SK-N-SH treated with all-trans-retinoic acid at 6 μM for 48 hours (cell line): ENCODE results near the gene NUP153.

Experiments
- ARNTL ChIP-seq: fragments of 450-650 bp; formaldehyde crosslinking; IDR thresholded peaks from 2 replicates; pipeline ENCODE4 v1.5.0; 2020; ENCODE audit warnings: low read depth, mild to moderate bottlenecking, moderate library complexity, borderline replicate concordance
- ESRRG ChIP-seq: fragments of 250-450 bp; sonication (Bioruptor Pico); IDR thresholded peaks from 2 replicates; pipeline ENCODE4 v1.6.1; 2021; ENCODE audit warnings: mild to moderate bottlenecking
- RARB ChIP-seq: fragments of 250-450 bp; sonication (Bioruptor Pico); IDR thresholded peaks from 2 replicates; pipeline ENCODE4 v1.8.0; 2021; ENCODE audit warnings: mild to moderate bottlenecking, moderate library complexity
- TSHZ2 ChIP-seq: fragments of 250-450 bp; sonication (Bioruptor Pico); IDR thresholded peaks from 2 replicates; pipeline ENCODE4 v1.5.0; 2020; ENCODE audit warnings: mild to moderate bottlenecking, moderate library complexity
- ZFP30 ChIP-seq: fragments of 450-650 bp; formaldehyde crosslinking; IDR thresholded peaks from 2 replicates; pipeline ENCODE4 v1.5.0; 2022; ENCODE audit warnings: mild to moderate bottlenecking, moderate library complexity
- ZNF565 ChIP-seq: fragments of 450-650 bp; formaldehyde crosslinking; conservative IDR thresholded peaks from 2 replicates; pipeline ENCODE4 v1.5.0; 2020; ENCODE audit warnings: low read depth, mild to moderate bottlenecking, moderate library complexity
- ZNF70 ChIP-seq: fragments of 450-650 bp; formaldehyde crosslinking; IDR thresholded peaks from 2 replicates; pipeline ENCODE4 v1.5.0; 2020; ENCODE audit warnings: mild to moderate bottlenecking, moderate library complexity
- TF ChIP-seq, protein P1 (sequence below): fragments of 250-450 bp; sonication (Bioruptor Pico); IDR thresholded peaks from 2 replicates; pipeline ENCODE4 v1.8.0; 2020; ENCODE audit warnings: mild to moderate bottlenecking, moderate library complexity, borderline replicate concordance
- TF ChIP-seq, protein P2 (sequence below): fragments of 250-450 bp; sonication (Bioruptor Pico); IDR thresholded peaks from 2 replicates; pipeline ENCODE4 v1.5.1; 2020; ENCODE audit warnings: low read depth, mild to moderate bottlenecking, moderate library complexity

DNA sequence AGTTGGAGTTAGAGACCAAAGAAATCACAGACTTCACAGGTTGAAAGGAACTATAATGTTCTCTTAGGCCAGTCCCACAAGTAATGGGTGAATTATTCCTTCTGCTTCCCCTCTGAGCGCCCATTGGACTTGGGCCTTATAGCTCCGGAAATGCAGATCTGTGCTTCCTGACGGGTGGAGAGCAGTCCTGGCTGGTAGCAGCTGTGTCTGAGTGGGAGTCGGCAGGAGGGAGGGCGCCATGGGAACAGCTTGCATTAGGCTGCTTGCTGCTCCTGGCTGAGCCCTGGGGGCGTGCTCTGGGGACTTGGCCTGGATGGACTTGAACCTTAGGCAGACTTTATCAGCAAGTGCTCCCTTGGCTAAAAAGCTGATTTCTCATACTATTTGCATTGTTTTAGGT is 18.4 kb upstream of the NUP153 start:
- TF ChIP-seq, protein P1, sequence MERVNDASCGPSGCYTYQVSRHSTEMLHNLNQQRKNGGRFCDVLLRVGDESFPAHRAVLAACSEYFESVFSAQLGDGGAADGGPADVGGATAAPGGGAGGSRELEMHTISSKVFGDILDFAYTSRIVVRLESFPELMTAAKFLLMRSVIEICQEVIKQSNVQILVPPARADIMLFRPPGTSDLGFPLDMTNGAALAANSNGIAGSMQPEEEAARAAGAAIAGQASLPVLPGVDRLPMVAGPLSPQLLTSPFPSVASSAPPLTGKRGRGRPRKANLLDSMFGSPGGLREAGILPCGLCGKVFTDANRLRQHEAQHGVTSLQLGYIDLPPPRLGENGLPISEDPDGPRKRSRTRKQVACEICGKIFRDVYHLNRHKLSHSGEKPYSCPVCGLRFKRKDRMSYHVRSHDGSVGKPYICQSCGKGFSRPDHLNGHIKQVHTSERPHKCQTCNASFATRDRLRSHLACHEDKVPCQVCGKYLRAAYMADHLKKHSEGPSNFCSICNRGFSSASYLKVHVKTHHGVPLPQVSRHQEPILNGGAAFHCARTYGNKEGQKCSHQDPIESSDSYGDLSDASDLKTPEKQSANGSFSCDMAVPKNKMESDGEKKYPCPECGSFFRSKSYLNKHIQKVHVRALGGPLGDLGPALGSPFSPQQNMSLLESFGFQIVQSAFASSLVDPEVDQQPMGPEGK, result no peak
- no peak for TF ChIP-seq ZFP30 (CRISPR knock-in tag)
- no peak for TF ChIP-seq TSHZ2 (CRISPR knock-in tag)
- TF ChIP-seq RARB (CRISPR knock-in tag), result no peak
- TF ChIP-seq, protein P2, sequence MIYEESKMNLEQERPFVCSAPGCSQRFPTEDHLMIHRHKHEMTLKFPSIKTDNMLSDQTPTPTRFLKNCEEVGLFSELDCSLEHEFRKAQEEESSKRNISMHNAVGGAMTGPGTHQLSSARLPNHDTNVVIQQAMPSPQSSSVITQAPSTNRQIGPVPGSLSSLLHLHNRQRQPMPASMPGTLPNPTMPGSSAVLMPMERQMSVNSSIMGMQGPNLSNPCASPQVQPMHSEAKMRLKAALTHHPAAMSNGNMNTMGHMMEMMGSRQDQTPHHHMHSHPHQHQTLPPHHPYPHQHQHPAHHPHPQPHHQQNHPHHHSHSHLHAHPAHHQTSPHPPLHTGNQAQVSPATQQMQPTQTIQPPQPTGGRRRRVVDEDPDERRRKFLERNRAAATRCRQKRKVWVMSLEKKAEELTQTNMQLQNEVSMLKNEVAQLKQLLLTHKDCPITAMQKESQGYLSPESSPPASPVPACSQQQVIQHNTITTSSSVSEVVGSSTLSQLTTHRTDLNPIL, result no peak
- no peak for TF ChIP-seq ZNF70 (CRISPR knock-in tag)
- no peak for TF ChIP-seq ZNF565 (CRISPR knock-in tag)
- no peak for TF ChIP-seq ARNTL (CRISPR knock-in tag)
- TF ChIP-seq ESRRG (CRISPR knock-in tag), result no peak
